WTC11 (cell line): ENCODE measurements around the gene PTPN1. TPM values are rescaled to one million over a fixed set of nuclear protein-coding genes. Genes with fewer than 3 reads are reported as not detected.

Experiments used
- ATAC-seq: fragments of 200-7000 bp; cut with Tn5 transposase; 2 replicates; pipeline ENCODE4 v1.10.0; 2021; ENCODE audit warnings: mild to moderate bottlenecking, moderate library complexity
- CTCF ChIA-PET: fragments of 300-600 bp; sonication (Branson Sonifier 250); formaldehyde crosslinking; loops from one replicate; lab custom pipeline; 2021; ENCODE audit warnings: antibody characterized with exemption; lab: Charles Lee
- POLR2A ChIA-PET: fragments of 350-600 bp; sonication (Branson Sonifier 250); formaldehyde crosslinking; loops from one replicate; lab custom pipeline; 2021; ENCODE audit warnings: antibody characterized with exemption; lab: Charles Lee
- DNase-seq: peaks from one replicate; pipeline ENCODE4 v3.0.0; 2021; ENCODE audit warnings: low spot score
- H3K27ac Mint-ChIP-seq: 2 replicates; pipeline ENCODE4 v1.8.0; 2021; ENCODE audit warnings: mixed read lengths
- H3K27me3 Mint-ChIP-seq: 2 replicates; pipeline ENCODE4 v1.8.0; 2021; ENCODE audit warnings: low read depth, mild to moderate bottlenecking, moderate library complexity, mixed read lengths
- H3K36me3 Mint-ChIP-seq: 2 replicates; pipeline ENCODE4 v1.8.0; 2021; ENCODE audit warnings: mixed read lengths
- H3K4me1 Mint-ChIP-seq: 2 replicates; pipeline ENCODE4 v1.8.0; 2022; ENCODE audit warnings: mixed read lengths
- H3K4me3 Mint-ChIP-seq: 2 replicates; pipeline ENCODE4 v1.8.0; 2021; ENCODE audit warnings: mild to moderate bottlenecking, moderate library complexity, mixed read lengths
- H3K9me3 Mint-ChIP-seq: 2 replicates; pipeline ENCODE4 v1.8.0; 2021; ENCODE audit warnings: mixed read lengths
- ATF1 ChIP-seq: sonication (generic); formaldehyde crosslinking; IDR thresholded peaks from 2 replicates; pipeline ENCODE4 v1.8.1; 2023; ENCODE audit warnings: mild to moderate bottlenecking, moderate library complexity, missing genetic modification reagents
- EMX1 ChIP-seq: fragments of 250-450 bp; sonication (Bioruptor Pico); IDR thresholded peaks from 2 replicates; pipeline ENCODE4 v1.8.0; 2021; ENCODE audit warnings: mild to moderate bottlenecking
- GTF2I ChIP-seq: fragments of 250-450 bp; sonication (Bioruptor Pico); conservative IDR thresholded peaks from 2 replicates; pipeline ENCODE4 v1.4.0; 2021; ENCODE audit warnings: mild to moderate bottlenecking
- NFYB ChIP-seq: sonication (generic); formaldehyde crosslinking; conservative IDR thresholded peaks from 2 replicates; pipeline ENCODE4 v1.8.0; 2022; ENCODE audit warnings: low read depth, missing genetic modification reagents
- NR1H2 ChIP-seq: sonication (generic); formaldehyde crosslinking; IDR thresholded peaks from 2 replicates; pipeline ENCODE4 v1.9.0; 2021; ENCODE audit warnings: mild to moderate bottlenecking, moderate library complexity, missing genetic modification reagents
- NR3C1 ChIP-seq: sonication (generic); formaldehyde crosslinking; conservative IDR thresholded peaks from 2 replicates; pipeline ENCODE4 v1.8.1; 2023; ENCODE audit warnings: low read depth, mild to moderate bottlenecking, missing genetic modification reagents
- OVOL2 ChIP-seq: fragments of 250-450 bp; sonication (Bioruptor Pico); IDR thresholded peaks from 2 replicates; pipeline ENCODE4 v1.9.0; 2021; ENCODE audit warnings: mild to moderate bottlenecking, borderline replicate concordance
- SP1 ChIP-seq: sonication (generic); formaldehyde crosslinking; conservative IDR thresholded peaks from 2 replicates; pipeline ENCODE4 v1.8.1; 2022; ENCODE audit warnings: missing genetic modification reagents
- TEAD4 ChIP-seq: sonication (generic); formaldehyde crosslinking; IDR thresholded peaks from 2 replicates; pipeline ENCODE4 v1.8.0; 2022; ENCODE audit warnings: mild to moderate bottlenecking, missing genetic modification reagents
- TP53 ChIP-seq: sonication (generic); formaldehyde crosslinking; IDR thresholded peaks from 2 replicates; pipeline ENCODE4 v1.8.1; 2023; ENCODE audit warnings: mild to moderate bottlenecking, missing genetic modification reagents
- ZNF219 ChIP-seq: sonication (generic); formaldehyde crosslinking; IDR thresholded peaks from 2 replicates; pipeline ENCODE4 v1.8.0; 2023; ENCODE audit warnings: missing genetic modification reagents, mild to moderate bottlenecking, borderline replicate concordance
- ZNF317 ChIP-seq: sonication (generic); formaldehyde crosslinking; IDR thresholded peaks from 2 replicates; pipeline ENCODE4 v1.8.1; 2023; ENCODE audit warnings: low read depth, mild to moderate bottlenecking, moderate library complexity, missing genetic modification reagents, borderline replicate concordance
- ZNF396 ChIP-seq: fragments of 250-450 bp; sonication (Bioruptor Pico); IDR thresholded peaks from 2 replicates; pipeline ENCODE4 v1.8.0; 2021; ENCODE audit warnings: mild to moderate bottlenecking, moderate library complexity, borderline replicate concordance
- total RNA-seq: library from RNA; stranded (reverse); gene quantifications from 3 replicates; pipeline ENCODE4 v1.2.3, GENCODE V29; 2021
- TF ChIP-seq, protein P1 (sequence below): sonication (generic); formaldehyde crosslinking; IDR thresholded peaks from 2 replicates; pipeline ENCODE4 v1.8.1; 2022; ENCODE audit warnings: low read depth, missing genetic modification reagents, borderline replicate concordance
- TF ChIP-seq, protein P2 (sequence below): sonication (generic); formaldehyde crosslinking; IDR thresholded peaks from 2 replicates; pipeline ENCODE4 v1.8.1; 2023; ENCODE audit warnings: mild to moderate bottlenecking, moderate library complexity, missing genetic modification reagents
- TF ChIP-seq, protein P3 (sequence below): sonication (generic); formaldehyde crosslinking; IDR thresholded peaks from 2 replicates; pipeline ENCODE4 v1.8.0; 2022; ENCODE audit warnings: mild to moderate bottlenecking, missing genetic modification reagents
- TF ChIP-seq, protein P4 (sequence below): sonication (generic); formaldehyde crosslinking; IDR thresholded peaks from 2 replicates; pipeline ENCODE4 v1.8.0; 2022; ENCODE audit warnings: missing genetic modification reagents

PTPN1 gene
- total RNA-seq, 1 experiment from 2014 or later = 29.4 TPM

DNA sequence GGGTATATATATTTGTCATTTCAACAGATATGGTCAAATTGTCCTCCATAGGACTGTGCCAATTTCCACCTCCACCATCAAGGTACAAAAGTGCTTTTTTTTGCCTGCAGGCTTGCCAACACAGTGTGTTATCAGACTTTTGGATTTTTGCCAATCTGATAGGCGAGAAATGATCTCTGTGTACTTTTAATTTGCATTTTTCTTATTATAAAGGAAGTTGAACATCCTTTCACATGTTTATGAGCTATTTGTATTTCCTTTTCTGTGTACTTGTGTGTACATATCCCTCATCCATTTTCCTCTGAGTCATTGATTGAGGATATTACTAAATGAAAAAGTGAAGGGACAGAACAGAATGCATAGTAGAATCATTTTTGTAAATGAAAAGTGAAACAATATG is 39.0 kb upstream of the PTPN1 start:
- Mint-ChIP-seq H3K27ac (no peak overlapping the region), H3K4me1 (0 out of 2 replicates have a peak, but pooled peaks cover 4% of the 10 kb centered on the region), H3K36me3 (no peaks in the 10 kb centered on the region), H3K4me3 (no peak overlapping the region), H3K27me3 (no peaks in the 10 kb centered on the region; the same call in 1 of the 2 replicates), H3K9me3 (peaks cover 7% of the 10 kb centered on the region)
- POLR2A ChIA-PET = no interaction called here
- TF ChIP-seq, protein P1, sequence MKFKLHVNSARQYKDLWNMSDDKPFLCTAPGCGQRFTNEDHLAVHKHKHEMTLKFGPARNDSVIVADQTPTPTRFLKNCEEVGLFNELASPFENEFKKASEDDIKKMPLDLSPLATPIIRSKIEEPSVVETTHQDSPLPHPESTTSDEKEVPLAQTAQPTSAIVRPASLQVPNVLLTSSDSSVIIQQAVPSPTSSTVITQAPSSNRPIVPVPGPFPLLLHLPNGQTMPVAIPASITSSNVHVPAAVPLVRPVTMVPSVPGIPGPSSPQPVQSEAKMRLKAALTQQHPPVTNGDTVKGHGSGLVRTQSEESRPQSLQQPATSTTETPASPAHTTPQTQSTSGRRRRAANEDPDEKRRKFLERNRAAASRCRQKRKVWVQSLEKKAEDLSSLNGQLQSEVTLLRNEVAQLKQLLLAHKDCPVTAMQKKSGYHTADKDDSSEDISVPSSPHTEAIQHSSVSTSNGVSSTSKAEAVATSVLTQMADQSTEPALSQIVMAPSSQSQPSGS (CRISPR knock-in tag) = no peak
- TF ChIP-seq, protein P2, sequence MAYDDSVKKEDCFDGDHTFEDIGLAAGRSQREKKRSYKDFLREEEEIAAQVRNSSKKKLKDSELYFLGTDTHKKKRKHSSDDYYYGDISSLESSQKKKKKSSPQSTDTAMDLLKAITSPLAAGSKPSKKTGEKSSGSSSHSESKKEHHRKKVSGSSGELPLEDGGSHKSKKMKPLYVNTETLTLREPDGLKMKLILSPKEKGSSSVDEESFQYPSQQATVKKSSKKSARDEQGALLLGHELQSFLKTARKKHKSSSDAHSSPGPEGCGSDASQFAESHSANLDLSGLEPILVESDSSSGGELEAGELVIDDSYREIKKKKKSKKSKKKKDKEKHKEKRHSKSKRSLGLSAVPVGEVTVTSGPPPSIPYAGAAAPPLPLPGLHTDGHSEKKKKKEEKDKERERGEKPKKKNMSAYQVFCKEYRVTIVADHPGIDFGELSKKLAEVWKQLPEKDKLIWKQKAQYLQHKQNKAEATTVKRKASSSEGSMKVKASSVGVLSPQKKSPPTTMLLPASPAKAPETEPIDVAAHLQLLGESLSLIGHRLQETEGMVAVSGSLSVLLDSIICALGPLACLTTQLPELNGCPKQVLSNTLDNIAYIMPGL (CRISPR knock-in tag) = no peak
- TF ChIP-seq OVOL2 (CRISPR knock-in tag) = no peak
- TF ChIP-seq, protein P3, sequence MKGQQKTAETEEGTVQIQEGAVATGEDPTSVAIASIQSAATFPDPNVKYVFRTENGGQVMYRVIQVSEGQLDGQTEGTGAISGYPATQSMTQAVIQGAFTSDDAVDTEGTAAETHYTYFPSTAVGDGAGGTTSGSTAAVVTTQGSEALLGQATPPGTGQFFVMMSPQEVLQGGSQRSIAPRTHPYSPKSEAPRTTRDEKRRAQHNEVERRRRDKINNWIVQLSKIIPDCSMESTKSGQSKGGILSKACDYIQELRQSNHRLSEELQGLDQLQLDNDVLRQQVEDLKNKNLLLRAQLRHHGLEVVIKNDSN (CRISPR knock-in tag) = no peak
- TF ChIP-seq EMX1 (CRISPR knock-in tag) = no peak
- no peak for TF ChIP-seq NFYB (CRISPR knock-in tag)
- no peak for TF ChIP-seq ZNF219 (CRISPR knock-in tag)
- TF ChIP-seq ZNF396 (CRISPR knock-in tag) = no peak
- TF ChIP-seq NR1H2 (CRISPR knock-in tag) = no peak
- TF ChIP-seq NR3C1 (CRISPR knock-in tag) = no peak
- no peak for TF ChIP-seq TP53 (CRISPR knock-in tag)
- TF ChIP-seq, protein P4, sequence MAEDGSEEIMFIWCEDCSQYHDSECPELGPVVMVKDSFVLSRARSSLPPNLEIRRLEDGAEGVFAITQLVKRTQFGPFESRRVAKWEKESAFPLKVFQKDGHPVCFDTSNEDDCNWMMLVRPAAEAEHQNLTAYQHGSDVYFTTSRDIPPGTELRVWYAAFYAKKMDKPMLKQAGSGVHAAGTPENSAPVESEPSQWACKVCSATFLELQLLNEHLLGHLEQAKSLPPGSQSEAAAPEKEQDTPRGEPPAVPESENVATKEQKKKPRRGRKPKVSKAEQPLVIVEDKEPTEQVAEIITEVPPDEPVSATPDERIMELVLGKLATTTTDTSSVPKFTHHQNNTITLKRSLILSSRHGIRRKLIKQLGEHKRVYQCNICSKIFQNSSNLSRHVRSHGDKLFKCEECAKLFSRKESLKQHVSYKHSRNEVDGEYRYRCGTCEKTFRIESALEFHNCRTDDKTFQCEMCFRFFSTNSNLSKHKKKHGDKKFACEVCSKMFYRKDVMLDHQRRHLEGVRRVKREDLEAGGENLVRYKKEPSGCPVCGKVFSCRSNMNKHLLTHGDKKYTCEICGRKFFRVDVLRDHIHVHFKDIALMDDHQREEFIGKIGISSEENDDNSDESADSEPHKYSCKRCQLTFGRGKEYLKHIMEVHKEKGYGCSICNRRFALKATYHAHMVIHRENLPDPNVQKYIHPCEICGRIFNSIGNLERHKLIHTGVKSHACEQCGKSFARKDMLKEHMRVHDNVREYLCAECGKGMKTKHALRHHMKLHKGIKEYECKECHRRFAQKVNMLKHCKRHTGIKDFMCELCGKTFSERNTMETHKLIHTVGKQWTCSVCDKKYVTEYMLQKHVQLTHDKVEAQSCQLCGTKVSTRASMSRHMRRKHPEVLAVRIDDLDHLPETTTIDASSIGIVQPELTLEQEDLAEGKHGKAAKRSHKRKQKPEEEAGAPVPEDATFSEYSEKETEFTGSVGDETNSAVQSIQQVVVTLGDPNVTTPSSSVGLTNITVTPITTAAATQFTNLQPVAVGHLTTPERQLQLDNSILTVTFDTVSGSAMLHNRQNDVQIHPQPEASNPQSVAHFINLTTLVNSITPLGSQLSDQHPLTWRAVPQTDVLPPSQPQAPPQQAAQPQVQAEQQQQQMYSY (CRISPR knock-in tag) = no peak
- no peak for TF ChIP-seq ZNF317 (CRISPR knock-in tag)
- TF ChIP-seq SP1 (CRISPR knock-in tag) = no peak
- TF ChIP-seq ATF1 (CRISPR knock-in tag) = no peak
- TF ChIP-seq TEAD4 (CRISPR knock-in tag) = no peak
- no peak for TF ChIP-seq GTF2I
- no peak for DNase-seq
- CTCF ChIA-PET = no interaction called here
- ATAC-seq = no peak
